Vagina (tissue), 2 donors: ENCODE measurements around the gene PRUNE2. TPM values are rescaled to one million over a fixed set of nuclear protein-coding genes. Genes with fewer than 3 reads are reported as not detected.
"Not testable (repeated sequence)": the region's sequence is repeated elsewhere in the genome, so short reads cannot be mapped to it uniquely, and the experiment has no call there.

Experiments used
- DNase-seq, 2 donors: peaks; one replicate each; pipeline ENCODE4 v3.0.0-alpha.2; 2017; ENCODE audit errors: extremely low spot score in 2 of 2
- H3K27ac ChIP-seq: fragments of 200-600 bp; sonication (generic); one replicate; pipeline ENCODE4 v1.5.1; 2019
- H3K27me3 ChIP-seq: fragments of 200-600 bp; sonication (generic); one replicate; pipeline ENCODE4 v1.5.1; 2019
- H3K36me3 ChIP-seq, 2 donors: fragments of 200-600 bp; sonication (generic); one replicate each; pipeline ENCODE4 v1.5.1; 2017 to 2019
- H3K4me1 ChIP-seq: fragments of 200-600 bp; sonication (generic); one replicate; pipeline ENCODE4 v1.5.1; 2019
- H3K4me3 ChIP-seq, 2 donors: fragments of 200-600 bp; sonication (generic); 1 replicate in 1 of 2; 2 replicates in 1 of 2; pipeline ENCODE4 v1.5.1; 2016 to 2019
- H3K9me3 ChIP-seq: fragments of 200-600 bp; sonication (generic); one replicate; pipeline ENCODE4 v1.5.1; 2019
- CTCF ChIP-seq, 3 experiments: fragments of 450-650 bp in 2 of 3; fragments of 200-600 bp in 1 of 3; sonication (generic) in 1 of 3; IDR thresholded peaks; one replicate each; pipeline ENCODE4 v1.5.1; 2017 to 2019; ENCODE audit warnings: antibody characterized with exemption in 3 of 3, mild to moderate bottlenecking in 2 of 3, moderate library complexity in 2 of 3
- POLR2A ChIP-seq, 2 donors: fragments of 450-650 bp; IDR thresholded peaks; one replicate each; pipeline ENCODE4 v1.6.1; 2017; ENCODE audit warnings: antibody characterized with exemption in 2 of 2, mild to moderate bottlenecking in 2 of 2, moderate library complexity in 2 of 2
- POLR2AphosphoS5 ChIP-seq, 2 donors: sonication (generic); formaldehyde crosslinking; IDR thresholded peaks; one replicate each; pipeline ENCODE4 v1.9.0; 2017; ENCODE audit warnings: antibody characterized with exemption in 2 of 2, mild to moderate bottlenecking in 2 of 2, low read depth in 1 of 2; ENCODE audit not compliant: insufficient read depth in 1 of 2
- intact Hi-C: fragments of 100-400 bp; cut with DNase I; formaldehyde crosslinking; loops from one replicate; pipeline ENCODE4 v1.15.1; 2023
- total RNA-seq: library from RNA; depleted of rRNA; stranded (reverse); fragments of >200 nt; gene quantifications from one replicate; pipeline ENCODE4 v1.2.3, GENCODE V29; 2016

Gene PRUNE2
- total RNA-seq, 1 donor from 2014 or later: 75.6 TPM

- no peak for TF ChIP-seq POLR2A (IDR thresholded peaks at IDR 0.05)
- no peak for TF ChIP-seq POLR2AphosphoS5 (IDR thresholded peaks at IDR 0.05; ENCODE audit: insufficient read depth in 1 of 2, low read depth in 1 of 2)
- no peak for TF ChIP-seq CTCF (IDR thresholded peaks at IDR 0.05)
- intact Hi-C loops: no loop called here
- Histone ChIP-seq H3K27me3 (no peaks in the 10 kb centered on the region), H3K4me1 (no peaks in the 10 kb centered on the region), H3K9me3 (no peaks in the 10 kb centered on the region), H3K36me3 (no peaks in the 10 kb centered on the region), H3K27ac (no peak overlapping the region), H3K4me3 (no peak overlapping the region)
- no peak for DNase-seq
Observed at GRCh38 chr9:76744336-76744735, 161.6 kb downstream of the PRUNE2 start.

- Histone ChIP-seq H3K4me3 (no peak overlapping the region), H3K9me3 (no peaks in the 10 kb centered on the region), H3K4me1 (no peaks in the 10 kb centered on the region), H3K27me3 (no peaks in the 10 kb centered on the region), H3K27ac (no peak overlapping the region), H3K36me3 (no peaks in the 10 kb centered on the region)
- no peak for DNase-seq
- TF ChIP-seq POLR2AphosphoS5 (IDR thresholded peaks at IDR 0.05; ENCODE audit: insufficient read depth in 1 of 2, low read depth in 1 of 2) (no peak), POLR2A (IDR thresholded peaks at IDR 0.05) (no peak), CTCF (IDR thresholded peaks at IDR 0.05) (no peak)
- intact Hi-C loops: no loop called here
Observed at GRCh38 chr9:76743931-76744330, 162.0 kb downstream of the PRUNE2 start.

- DNase-seq, intact Hi-C loops: not testable (repeated sequence)
Observed at GRCh38 chr9:76742890-76743289, 163.0 kb downstream of the PRUNE2 start.

GRCh38 chr9:76741524-76741923, 164.4 kb downstream of the PRUNE2 start:
- intact Hi-C loops: no loop called here
- Histone ChIP-seq H3K27ac (no peak overlapping the region), H3K4me1 (no peaks in the 10 kb centered on the region), H3K9me3 (no peaks in the 10 kb centered on the region), H3K27me3 (no peaks in the 10 kb centered on the region), H3K4me3 (no peak overlapping the region), H3K36me3 (no peaks in the 10 kb centered on the region)
- TF ChIP-seq CTCF (IDR thresholded peaks at IDR 0.05) (no peak), POLR2AphosphoS5 (IDR thresholded peaks at IDR 0.05; ENCODE audit: insufficient read depth in 1 of 2, low read depth in 1 of 2) (no peak), POLR2A (IDR thresholded peaks at IDR 0.05) (no peak)
- DNase-seq: no peak

More at GRCh38 chr9:76742890-76743289, 163.0 kb downstream of the PRUNE2 start:
- H3K9me3 ChIP-seq, H3K27me3 ChIP-seq, H3K27ac ChIP-seq, H3K4me1 ChIP-seq, H3K36me3 ChIP-seq, H3K4me3 ChIP-seq: not testable (repeated sequence)

- H3K4me1 ChIP-seq: no peaks in the 10 kb centered on the region
- intact Hi-C loops: no loop called here
- H3K27ac ChIP-seq: no peak overlapping the region
- H3K9me3 ChIP-seq: no peaks in the 10 kb centered on the region
- no peak for TF ChIP-seq CTCF (IDR thresholded peaks at IDR 0.05)
- no peaks in the 10 kb centered on the region for H3K36me3 ChIP-seq
- H3K4me3 ChIP-seq: no peak overlapping the region
- no peaks in the 10 kb centered on the region for H3K27me3 ChIP-seq
- DNase-seq: no peak
Observed at GRCh38 chr9:76738402-76738801, 167.5 kb downstream of the PRUNE2 start.
